Left ventricle myocardium inferior (tissue), 1 donor: ENCODE results near the gene LRRC40. TPM values are rescaled to one million over a fixed set of nuclear protein-coding genes. Genes with fewer than 3 reads are reported as not detected.
"Not testable (repeated sequence)": the region's sequence is repeated elsewhere in the genome, so short reads cannot be mapped to it uniquely, and the experiment has no call there.

Source experiments
- DNase-seq: peaks from one replicate; pipeline ENCODE4 v3.0.0-alpha.2; 2020
- H3K27ac ChIP-seq: fragments of 200-600 bp; replicated peaks from 2 replicates; pipeline ENCODE4 v1.8.0; 2021
- H3K27me3 ChIP-seq: fragments of 200-600 bp; 2 replicates; pipeline ENCODE4 v1.8.0; 2021; ENCODE audit warnings: low read depth
- H3K36me3 ChIP-seq: fragments of 200-600 bp; 2 replicates; pipeline ENCODE4 v1.8.0; 2021
- H3K4me1 ChIP-seq: fragments of 200-600 bp; 2 replicates; pipeline ENCODE4 v1.8.0; 2021
- H3K4me3 ChIP-seq: fragments of 200-600 bp; 2 replicates; pipeline ENCODE4 v1.8.0; 2021; ENCODE audit warnings: mild to moderate bottlenecking, moderate library complexity
- H3K9me3 ChIP-seq: fragments of 200-600 bp; replicated peaks from 2 replicates; pipeline ENCODE4 v1.8.0; 2021
- CTCF ChIP-seq: fragments of 200-600 bp; IDR thresholded peaks from 2 replicates; pipeline ENCODE4 v1.8.0; 2021; ENCODE audit warnings: antibody characterized with exemption, mild to moderate bottlenecking, borderline replicate concordance
- intact Hi-C: fragments of 100-400 bp; cut with micrococcal nuclease; formaldehyde crosslinking; loops from one replicate; pipeline ENCODE4 v1.11.0; 2022
- total RNA-seq: library from RNA; stranded (reverse); fragmentation: NEBNext Ultra II Directional; extraction: Animal tissue kit (Norgen Biotek cat#: 25700); gene quantifications from one replicate; pipeline ENCODE4 v1.2.1, GENCODE V29; 2021
- donor health status: DM: no; HTN: yes; CAD: no; lungs with severe emphysema.

LRRC40 gene
- total RNA-seq, 1 donor from 2014 or later: 9.0 TPM

GRCh38 chr1:70210820-70211219, 5.4 kb upstream of the LRRC40 start:
- Histone ChIP-seq H3K27ac (no peak overlapping the region), H3K4me3 (no peak overlapping the region), H3K27me3 (no peaks in the 10 kb centered on the region), H3K9me3 (no peaks in the 10 kb centered on the region), H3K4me1 (peaks cover 76% of the 10 kb centered on the region), H3K36me3 (peaks cover 9% of the 10 kb centered on the region)
- intact Hi-C loops: no loop called here
- no peak for TF ChIP-seq CTCF
- no peak for DNase-seq

DNA sequence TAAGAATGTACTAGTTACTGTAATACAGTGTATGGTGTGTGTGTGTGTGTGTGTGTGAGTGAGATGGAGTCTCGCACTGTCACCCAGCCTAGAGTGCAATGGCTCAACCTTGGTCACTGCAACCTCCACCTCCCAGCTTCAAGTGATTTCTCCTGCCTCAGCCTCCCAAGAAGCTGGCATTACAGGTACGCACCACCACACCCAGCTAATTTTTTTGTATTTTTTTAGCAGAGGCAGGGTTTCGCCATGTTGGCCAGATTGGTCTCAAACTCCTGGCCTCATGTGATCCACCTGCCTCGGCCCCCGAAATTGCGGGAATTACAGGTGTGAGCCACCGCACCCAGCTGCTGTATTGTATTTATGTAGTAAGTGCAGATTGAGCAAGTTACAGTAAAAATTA, 2.9 kb upstream of the LRRC40 start:
- DNase-seq: no peak
- Histone ChIP-seq H3K27ac (no peak overlapping the region), H3K4me3 (no peak overlapping the region), H3K27me3 (no peaks in the 10 kb centered on the region), H3K9me3 (no peaks in the 10 kb centered on the region), H3K36me3 (peaks cover 6% of the 10 kb centered on the region), H3K4me1 (peaks cover 87% of the 10 kb centered on the region)
- intact Hi-C loops: no loop called here
- no peak for TF ChIP-seq CTCF

DNA sequence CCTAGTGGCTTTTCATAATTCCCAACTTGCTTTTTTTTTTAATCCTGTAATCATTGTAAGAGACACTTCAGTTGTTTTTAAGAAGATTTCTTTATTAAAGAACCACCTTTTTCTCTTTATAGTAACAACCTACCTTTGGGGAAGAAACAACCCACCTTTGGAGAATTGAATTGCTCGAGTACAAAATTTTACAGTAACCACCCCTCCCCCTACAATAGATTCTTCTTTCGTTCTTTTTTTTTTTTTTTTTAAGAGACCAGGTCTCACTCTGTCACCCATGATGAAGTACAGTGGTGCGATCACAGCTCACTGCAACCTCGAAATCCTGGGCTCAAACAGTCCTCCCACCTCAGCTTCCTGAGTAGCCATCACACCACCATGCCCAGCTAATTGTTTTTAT, 2.1 kb upstream of the LRRC40 start:
- intact Hi-C loops: no loop called here
- Histone ChIP-seq H3K27ac (no peak overlapping the region), H3K27me3 (no peaks in the 10 kb centered on the region), H3K9me3 (no peaks in the 10 kb centered on the region), H3K36me3 (peaks cover 6% of the 10 kb centered on the region), H3K4me3 (peak overlapping the region; percentile 70), H3K4me1 (peaks cover 83% of the 10 kb centered on the region)
- no peak for DNase-seq
- TF ChIP-seq CTCF: no peak

- H3K9me3 ChIP-seq, DNase-seq, intact Hi-C loops, H3K36me3 ChIP-seq, H3K27me3 ChIP-seq: not testable (repeated sequence)
- H3K4me1 ChIP-seq: peaks cover 84% of the 10 kb centered on the region
- peak overlapping the region; percentile 70 for H3K4me3 ChIP-seq
- H3K27ac ChIP-seq: peak overlapping the region; percentile 92
These were observed 1.5 kb upstream of the LRRC40 start for GRCh38 chr1:70206833-70207232.

GRCh38 chr1:70205071-70205433, 327 bp downstream of the LRRC40 start:
- no peak for DNase-seq
- no peak for TF ChIP-seq CTCF
- H3K4me3 ChIP-seq: peak overlapping the region; percentile 70
- H3K36me3 ChIP-seq: peaks cover 6% of the 10 kb centered on the region
- intact Hi-C loops: no loop called here
- H3K27me3 ChIP-seq: no peaks in the 10 kb centered on the region
- H3K9me3 ChIP-seq: no peaks in the 10 kb centered on the region
- H3K27ac ChIP-seq: peak overlapping the region; percentile 92
- peaks cover 70% of the 10 kb centered on the region for H3K4me1 ChIP-seq

DNA sequence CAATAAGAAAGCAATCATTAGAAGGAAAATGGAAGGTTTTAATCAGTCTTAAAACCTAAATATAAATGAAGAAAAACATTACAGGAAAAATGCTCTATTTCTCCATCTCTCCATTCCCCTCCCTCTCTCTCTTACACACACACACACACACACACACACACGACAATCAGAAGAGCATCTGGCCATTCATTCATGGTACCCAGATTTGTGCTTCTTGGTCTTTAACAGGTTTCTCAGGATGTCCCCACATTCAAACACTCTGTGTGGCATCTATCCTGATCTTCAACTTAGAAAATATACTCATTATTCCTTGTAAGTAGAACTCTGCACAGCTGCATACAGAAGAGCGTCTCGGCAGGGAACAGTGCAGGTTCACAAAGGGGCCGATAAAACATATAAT, 779 bp downstream of the LRRC40 start:
- peaks cover 6% of the 10 kb centered on the region for H3K36me3 ChIP-seq
- peak overlapping the region; percentile 70 for H3K4me3 ChIP-seq
- intact Hi-C loops: no loop called here
- peak overlapping the region; percentile 92 for H3K27ac ChIP-seq
- DNase-seq: no peak
- H3K27me3 ChIP-seq: no peaks in the 10 kb centered on the region
- H3K9me3 ChIP-seq: no peaks in the 10 kb centered on the region
- H3K4me1 ChIP-seq: peaks cover 67% of the 10 kb centered on the region
- TF ChIP-seq CTCF: no peak
